ENCODE data around the gene GMDS.
"Not testable (repeated sequence)": the region's sequence is repeated elsewhere in the genome, so short reads cannot be mapped to it uniquely, and the experiment has no call there.

The GMDS gene

DNA sequence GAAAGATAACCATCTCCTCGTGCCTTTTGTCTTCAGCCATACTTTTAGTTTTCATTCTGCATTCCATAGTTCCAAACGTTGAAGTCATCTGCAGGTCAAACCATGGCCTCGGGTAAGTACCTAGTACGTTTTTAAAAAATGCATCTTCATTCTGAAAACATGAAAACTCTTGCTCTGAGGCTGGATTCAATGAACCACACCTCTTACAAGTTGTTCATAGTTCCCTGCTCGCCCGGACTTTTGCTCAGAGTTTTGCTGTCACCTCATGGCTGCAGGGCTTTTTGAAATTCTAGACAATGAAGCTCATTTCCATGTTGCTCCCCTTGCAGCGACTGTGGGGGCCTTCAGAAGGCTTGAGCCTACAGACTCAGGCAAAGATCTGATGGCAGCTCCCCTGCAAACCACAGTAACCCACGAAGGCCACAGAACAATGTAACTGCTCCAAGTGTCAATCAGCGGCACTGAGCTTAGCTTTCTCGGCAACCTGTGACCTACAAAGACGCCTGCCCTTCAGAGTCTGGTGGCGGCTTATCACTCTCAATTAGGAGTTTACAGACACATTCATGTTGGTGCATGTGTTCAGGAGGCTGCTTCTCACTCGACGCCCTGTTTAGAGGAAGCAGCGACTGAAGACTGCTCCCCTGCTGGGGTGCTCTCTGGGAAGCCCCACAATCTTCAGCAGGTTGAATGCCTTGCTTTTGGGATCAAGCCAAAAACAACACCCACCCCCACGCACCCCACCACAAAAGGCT, 574.5 kb downstream of the GMDS start:
- Histone ChIP-seq H3K36me3 (no peaks in the 10 kb centered on the region), H3K27ac (no peak overlapping the region), H3K4me3 (no peak overlapping the region), H3K4me1 (peaks cover 0 to 14% (median 9%) of the 10 kb centered on the region in 4 donors), H3K27me3 (no peaks in the 10 kb centered on the region), H3K9me3 (no peaks in the 10 kb centered on the region)
- intact Hi-C loops (cut with DNase I; ENCODE audit: low total_unique reads) = no loop called here
- DNase-seq = no peak
- TF ChIP-seq, protein P1, sequence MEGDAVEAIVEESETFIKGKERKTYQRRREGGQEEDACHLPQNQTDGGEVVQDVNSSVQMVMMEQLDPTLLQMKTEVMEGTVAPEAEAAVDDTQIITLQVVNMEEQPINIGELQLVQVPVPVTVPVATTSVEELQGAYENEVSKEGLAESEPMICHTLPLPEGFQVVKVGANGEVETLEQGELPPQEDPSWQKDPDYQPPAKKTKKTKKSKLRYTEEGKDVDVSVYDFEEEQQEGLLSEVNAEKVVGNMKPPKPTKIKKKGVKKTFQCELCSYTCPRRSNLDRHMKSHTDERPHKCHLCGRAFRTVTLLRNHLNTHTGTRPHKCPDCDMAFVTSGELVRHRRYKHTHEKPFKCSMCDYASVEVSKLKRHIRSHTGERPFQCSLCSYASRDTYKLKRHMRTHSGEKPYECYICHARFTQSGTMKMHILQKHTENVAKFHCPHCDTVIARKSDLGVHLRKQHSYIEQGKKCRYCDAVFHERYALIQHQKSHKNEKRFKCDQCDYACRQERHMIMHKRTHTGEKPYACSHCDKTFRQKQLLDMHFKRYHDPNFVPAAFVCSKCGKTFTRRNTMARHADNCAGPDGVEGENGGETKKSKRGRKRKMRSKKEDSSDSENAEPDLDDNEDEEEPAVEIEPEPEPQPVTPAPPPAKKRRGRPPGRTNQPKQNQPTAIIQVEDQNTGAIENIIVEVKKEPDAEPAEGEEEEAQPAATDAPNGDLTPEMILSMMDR (IDR thresholded peaks at IDR 0.05) = no peak

DNA sequence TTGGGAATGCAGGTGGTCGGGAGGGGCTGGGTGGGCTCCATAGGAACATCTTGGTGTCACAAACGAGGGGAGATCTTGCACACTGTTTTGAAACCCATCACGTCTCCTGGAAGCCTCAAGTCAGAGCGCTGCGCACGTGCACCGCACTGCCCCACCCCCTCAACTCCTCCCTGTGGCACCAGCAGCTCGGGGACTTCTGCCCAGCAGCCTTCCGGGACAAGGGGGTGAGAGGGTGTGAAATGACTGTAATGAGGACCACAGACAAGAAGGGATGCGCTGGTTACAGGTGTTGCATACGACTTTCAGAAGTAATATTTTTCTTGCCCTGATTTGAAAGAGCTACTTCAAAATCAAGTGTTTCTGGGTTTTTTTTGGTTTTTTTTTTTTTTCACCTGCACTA, 575.4 kb downstream of the GMDS start:
- Histone ChIP-seq H3K36me3 (no peaks in the 10 kb centered on the region), H3K4me3 (no peak overlapping the region), H3K27ac (no peak overlapping the region), H3K4me1 (peaks cover 0 to 14% (median 9%) of the 10 kb centered on the region in 4 donors), H3K27me3 (no peaks in the 10 kb centered on the region), H3K9me3 (no peaks in the 10 kb centered on the region)
- intact Hi-C loops (cut with DNase I; ENCODE audit: low total_unique reads) = no loop called here
- DNase-seq = no peak
- TF ChIP-seq, protein P1 (IDR thresholded peaks at IDR 0.05) = no peak

DNA sequence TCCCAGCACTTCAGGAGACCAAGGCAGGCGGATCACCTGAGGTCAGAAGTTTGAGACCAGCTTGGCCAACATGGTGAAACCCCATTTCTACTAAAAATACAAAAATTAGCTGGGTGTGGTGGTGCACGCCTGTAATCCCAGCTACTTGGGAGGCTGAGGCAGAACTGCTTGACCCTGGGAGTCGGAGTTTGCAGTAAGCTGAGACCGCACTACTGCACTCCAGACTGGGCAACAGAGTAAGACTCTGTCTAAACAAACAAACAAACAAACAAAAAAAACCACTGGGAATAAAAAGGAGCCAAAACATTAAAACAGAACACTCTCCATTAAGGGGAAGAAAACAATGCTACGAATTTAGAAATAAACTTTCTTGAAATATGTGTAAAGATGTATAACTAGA, 576.9 kb downstream of the GMDS start:
- peaks cover 0 to 13% (median 9%) of the 10 kb centered on the region in 4 donors for H3K4me1 ChIP-seq
- H3K36me3 ChIP-seq; DNase-seq; intact Hi-C loops (cut with DNase I; ENCODE audit: low total_unique reads); H3K27me3 ChIP-seq; H3K4me3 ChIP-seq; H3K9me3 ChIP-seq; H3K27ac ChIP-seq: not testable (repeated sequence)

DNA sequence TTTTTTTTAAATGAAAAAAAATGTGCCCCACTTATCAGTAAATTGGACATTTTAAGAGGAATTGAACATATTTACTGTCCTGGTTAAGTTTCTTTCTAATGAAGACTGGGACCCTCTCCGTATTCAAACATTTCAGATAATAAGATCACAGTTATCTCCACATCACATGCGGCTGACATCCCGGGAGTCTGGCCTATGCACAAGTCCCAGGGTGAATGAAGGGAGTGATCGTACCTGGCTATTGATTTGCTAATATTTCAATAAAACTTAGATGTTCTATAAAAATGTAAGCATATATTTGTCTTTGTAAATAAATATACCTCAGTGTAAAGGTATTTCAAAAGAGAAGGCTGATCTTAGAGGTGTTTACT, 577.6 kb downstream of the GMDS start:
- intact Hi-C loops (cut with DNase I; ENCODE audit: low total_unique reads) = no loop called here
- TF ChIP-seq, protein P1 (IDR thresholded peaks at IDR 0.05) = no peak

DNA sequence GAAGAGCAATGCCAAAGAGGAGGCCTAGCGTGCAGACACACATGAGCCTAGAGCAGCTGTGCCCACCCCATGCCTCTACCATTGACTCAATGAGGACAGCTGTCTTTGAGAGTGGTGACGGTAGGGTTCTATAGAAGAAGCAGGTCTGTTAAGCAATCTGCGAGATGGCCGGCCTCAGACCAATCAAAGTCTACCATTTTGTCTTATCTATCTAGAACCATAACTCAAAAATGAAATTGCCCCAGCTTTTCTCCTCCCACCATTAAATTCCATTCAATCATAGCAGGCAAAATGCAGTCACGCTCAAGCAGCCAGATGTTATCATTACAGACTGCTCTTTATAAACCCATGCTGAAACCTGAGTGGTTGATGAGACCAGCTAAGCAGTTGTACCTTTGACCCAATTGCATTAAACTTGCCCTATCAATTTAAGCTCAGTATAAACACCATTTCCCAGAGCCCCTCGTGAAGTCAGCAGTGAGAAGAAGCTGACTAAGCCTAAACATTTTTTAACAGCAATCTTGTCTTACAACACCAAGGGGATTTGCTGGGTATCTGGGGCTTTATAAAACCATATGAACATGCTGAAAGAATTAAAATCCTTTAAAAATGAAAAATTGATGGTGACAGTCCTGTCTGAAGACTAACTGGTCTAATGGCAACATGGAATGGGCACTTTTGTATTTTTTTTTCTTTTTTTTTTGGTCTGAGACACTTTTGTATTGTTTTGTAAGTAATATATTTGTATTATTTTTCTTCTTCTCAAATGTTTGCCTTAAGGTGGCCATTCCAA, 578.2 kb downstream of the GMDS start:
- TF ChIP-seq, protein P1 (IDR thresholded peaks at IDR 0.05) = no peak
- no peaks in the 10 kb centered on the region for H3K27me3 ChIP-seq
- H3K9me3 ChIP-seq = no peaks in the 10 kb centered on the region
- no peak overlapping the region for H3K27ac ChIP-seq
- no peaks in the 10 kb centered on the region for H3K36me3 ChIP-seq
- H3K4me1 ChIP-seq = peaks cover 0 to 15% (median 3%) of the 10 kb centered on the region in 4 donors
- intact Hi-C loops (cut with DNase I; ENCODE audit: low total_unique reads) = no loop called here
- DNase-seq = no peak
- H3K4me3 ChIP-seq = no peak overlapping the region

More for the DNA sequence above, 577.6 kb downstream of the GMDS start:
- no peaks in the 10 kb centered on the region for H3K9me3 ChIP-seq
- H3K27ac ChIP-seq = no peak overlapping the region
- H3K36me3 ChIP-seq = no peaks in the 10 kb centered on the region
- no peak for DNase-seq
- peaks cover 0 to 13% (median 8%) of the 10 kb centered on the region in 4 donors for H3K4me1 ChIP-seq
- no peaks in the 10 kb centered on the region for H3K27me3 ChIP-seq
- H3K4me3 ChIP-seq = no peak overlapping the region

DNA sequence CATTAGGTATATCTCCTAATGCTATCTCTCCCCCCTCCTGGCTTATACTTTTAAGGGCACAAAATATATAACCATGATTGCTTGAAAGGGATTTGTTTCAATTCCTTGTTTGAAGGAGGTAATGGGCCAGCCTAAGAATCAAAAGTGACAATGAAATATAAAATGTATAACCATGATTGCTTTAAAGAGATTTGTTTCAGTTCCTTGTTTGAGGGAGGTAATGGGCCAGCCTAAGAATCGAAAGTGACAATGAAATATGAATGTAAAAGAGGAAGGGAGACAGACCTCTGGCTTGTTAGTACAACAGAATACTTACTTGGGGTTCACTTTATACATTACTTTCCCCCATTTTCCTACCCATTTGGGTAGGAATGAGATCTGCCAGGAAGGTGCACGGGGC, 580.2 kb downstream of the GMDS start:
- TF ChIP-seq, protein P1 (IDR thresholded peaks at IDR 0.05) = no peak
- intact Hi-C loops (cut with DNase I; ENCODE audit: low total_unique reads) = no loop called here
- no peak for DNase-seq
- no peaks in the 10 kb centered on the region for H3K36me3 ChIP-seq
- no peak overlapping the region for H3K27ac ChIP-seq
- H3K4me3 ChIP-seq = no peak overlapping the region
- H3K9me3 ChIP-seq = no peaks in the 10 kb centered on the region
- H3K4me1 ChIP-seq = peaks cover 0 to 17% (median 2%) of the 10 kb centered on the region in 4 donors
- H3K27me3 ChIP-seq = no peaks in the 10 kb centered on the region

Measured in tibial artery (tissue), 4 donors.